PC-9 (cell line): Measurements from ENCODE around the gene ZNF428.

Experiments
- EZH2 ChIP-seq: fragments of 200-600 bp; sonication (generic); IDR thresholded peaks from 2 replicates; pipeline ENCODE4 v1.8.0; 2017; ENCODE audit warnings: antibody characterized with exemption, low read depth
- TF ChIP-seq, protein P1 (sequence below): fragments of 200-600 bp; sonication (generic); conservative IDR thresholded peaks from 2 replicates; pipeline ENCODE4 v1.6.1; 2017; ENCODE audit warnings: mixed run types, antibody characterized with exemption, mild to moderate bottlenecking, moderate library complexity

DNA sequence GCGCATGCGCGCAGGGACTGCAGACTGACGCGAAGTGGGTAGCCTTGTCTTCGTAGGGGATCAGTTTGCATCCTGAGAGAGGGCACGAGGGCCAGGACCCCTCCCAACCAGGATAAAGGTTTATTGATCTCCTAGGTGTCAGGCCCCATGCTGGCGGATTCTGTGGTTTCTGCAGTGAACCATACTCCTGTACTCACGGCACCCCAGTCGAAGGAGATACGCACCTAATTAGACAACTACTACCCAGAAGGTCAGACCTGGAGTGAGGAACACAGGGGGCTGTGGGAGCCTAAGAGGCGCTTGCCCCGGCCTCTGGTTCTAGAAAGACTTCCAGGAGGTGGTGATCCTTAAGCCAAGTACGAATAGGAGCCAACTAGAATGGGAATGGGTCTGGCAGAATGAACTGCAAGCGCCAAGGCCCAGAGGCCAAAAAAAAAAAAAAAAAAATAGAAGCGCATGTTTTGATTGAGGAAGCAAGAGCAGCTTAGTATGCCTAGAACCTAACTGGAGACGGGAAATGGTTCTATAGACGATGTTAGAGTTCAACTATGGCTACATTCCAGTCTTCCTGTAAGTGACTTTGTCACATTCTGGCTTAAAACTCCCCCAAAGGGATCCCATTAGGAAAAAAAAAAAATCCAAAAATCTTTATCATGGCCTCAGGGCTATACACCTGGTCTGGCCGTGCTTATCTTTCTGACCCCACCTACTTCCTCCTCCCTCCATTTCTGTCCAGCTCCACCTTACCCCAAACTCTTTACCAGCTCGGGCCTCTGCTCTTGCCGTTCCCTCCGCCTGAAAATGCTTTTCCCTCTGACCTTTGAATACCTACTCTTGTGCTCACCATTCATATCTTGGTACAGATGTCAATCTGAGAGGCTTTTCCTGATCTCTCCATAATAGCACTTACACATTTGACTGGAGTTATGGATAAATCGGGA is 902 bp upstream of the ZNF428 start:
- TF ChIP-seq, protein P1, sequence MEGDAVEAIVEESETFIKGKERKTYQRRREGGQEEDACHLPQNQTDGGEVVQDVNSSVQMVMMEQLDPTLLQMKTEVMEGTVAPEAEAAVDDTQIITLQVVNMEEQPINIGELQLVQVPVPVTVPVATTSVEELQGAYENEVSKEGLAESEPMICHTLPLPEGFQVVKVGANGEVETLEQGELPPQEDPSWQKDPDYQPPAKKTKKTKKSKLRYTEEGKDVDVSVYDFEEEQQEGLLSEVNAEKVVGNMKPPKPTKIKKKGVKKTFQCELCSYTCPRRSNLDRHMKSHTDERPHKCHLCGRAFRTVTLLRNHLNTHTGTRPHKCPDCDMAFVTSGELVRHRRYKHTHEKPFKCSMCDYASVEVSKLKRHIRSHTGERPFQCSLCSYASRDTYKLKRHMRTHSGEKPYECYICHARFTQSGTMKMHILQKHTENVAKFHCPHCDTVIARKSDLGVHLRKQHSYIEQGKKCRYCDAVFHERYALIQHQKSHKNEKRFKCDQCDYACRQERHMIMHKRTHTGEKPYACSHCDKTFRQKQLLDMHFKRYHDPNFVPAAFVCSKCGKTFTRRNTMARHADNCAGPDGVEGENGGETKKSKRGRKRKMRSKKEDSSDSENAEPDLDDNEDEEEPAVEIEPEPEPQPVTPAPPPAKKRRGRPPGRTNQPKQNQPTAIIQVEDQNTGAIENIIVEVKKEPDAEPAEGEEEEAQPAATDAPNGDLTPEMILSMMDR: no peak
- TF ChIP-seq EZH2: no peak
